B cell (primary cell): ENCODE data around the gene HSPB9. TPM values are rescaled to one million over a fixed set of nuclear protein-coding genes. Genes with fewer than 3 reads are reported as not detected.

Experiments used
- ATAC-seq: fragments of 200-7000 bp; cut with Tn5 transposase; one replicate; pipeline ENCODE4 v1.10.0; 2021; ENCODE audit warnings: low read depth, mild to moderate bottlenecking, moderate number of reproducible peaks, moderate library complexity
- CTCF ChIA-PET: fragments of 350-600 bp; sonication (Branson Sonifier 250); formaldehyde crosslinking; loops from one replicate; lab custom pipeline; 2021; ENCODE audit warnings: antibody characterized with exemption, inconsistent platforms; lab: Charles Lee
- POLR2A ChIA-PET: fragments of 350-600 bp; sonication (Branson Sonifier 250); formaldehyde crosslinking; loops from one replicate; lab custom pipeline; 2021; ENCODE audit warnings: antibody characterized with exemption; lab: Charles Lee
- DNase-seq: peaks from one replicate; pipeline ENCODE4 v3.0.0; 2013
- H2AFZ ChIP-seq: 2 replicates; pipeline ENCODE4 v1.6.1; 2012; ENCODE audit warnings: mild to moderate bottlenecking, low read depth, low read length; ENCODE audit not compliant: insufficient read depth, poor library complexity, severe bottlenecking
- H3K27ac ChIP-seq, 2 donors: 1 replicate in 1 of 2; 2 replicates in 1 of 2; pipeline ENCODE4 v1.5.1; 2012 to 2013; ENCODE audit warnings: low read length in 2 of 2, mild to moderate bottlenecking in 2 of 2, moderate library complexity in 1 of 2
- H3K27me3 ChIP-seq, 4 experiments: fragments of 200-600 bp in 1 of 4; sonication (generic) in 1 of 4; replicated peaks in 1 of 4; 1 replicate in 2 of 4; 2 replicates in 2 of 4; pipeline versions ENCODE4 v1.6.1 to v1.7.0; 2013 to 2016; ENCODE audit warnings: low read length in 3 of 4, mild to moderate bottlenecking in 2 of 4, mixed read lengths in 1 of 4, moderate library complexity in 1 of 4; ENCODE audit not compliant: insufficient read depth in 4 of 4, control insufficient read depth in 3 of 4; ENCODE audit errors: control extremely low read depth in 1 of 4
- H3K36me3 ChIP-seq, 2 experiments: replicated peaks in 1 of 2; 1 replicate in 1 of 2; 2 replicates in 1 of 2; pipeline versions ENCODE4 v1.6.1 to v1.7.1; 2013; ENCODE audit warnings: low read length in 1 of 2; ENCODE audit not compliant: insufficient read depth in 2 of 2, control insufficient read depth in 1 of 2; ENCODE audit errors: control extremely low read depth in 1 of 2, extremely low read depth in 1 of 2
- H3K4me1 ChIP-seq, 2 donors: fragments of 200-600 bp in 1 of 2; sonication (generic) in 1 of 2; 1 replicate in 1 of 2; 2 replicates in 1 of 2; pipeline versions ENCODE4 v1.5.1 to v1.6.1; 2013 to 2017; ENCODE audit warnings: low read length in 2 of 2; ENCODE audit not compliant: control insufficient read depth in 2 of 2, insufficient read depth in 2 of 2
- H3K4me2 ChIP-seq: replicated peaks from 2 replicates; pipeline ENCODE3; 2012; ENCODE audit warnings: mild to moderate bottlenecking, low read depth, low read length; ENCODE audit not compliant: poor library complexity, severe bottlenecking
- H3K4me3 ChIP-seq, 5 experiments: fragments of 200-600 bp in 1 of 5; sonication (generic) in 1 of 5; 1 replicate in 3 of 5; 2 replicates in 2 of 5; pipeline versions ENCODE4 v1.5.1 to v1.7.0; 2011 to 2016; ENCODE audit warnings: low read length in 4 of 5, mild to moderate bottlenecking in 4 of 5, low read depth in 2 of 5, control low read depth in 1 of 5, moderate library complexity in 1 of 5; ENCODE audit not compliant: insufficient read depth in 1 of 5; ENCODE audit errors: control extremely low read depth in 1 of 5, extremely low read depth in 1 of 5
- H3K79me2 ChIP-seq: fragments of 200-600 bp; sonication (generic); one replicate; pipeline ENCODE4 v1.6.0; 2016; ENCODE audit warnings: low read length; ENCODE audit not compliant: control insufficient read depth, insufficient read depth
- H3K9ac ChIP-seq: fragments of 200-600 bp; sonication (generic); 2 replicates; pipeline ENCODE4 v1.6.1; 2017; ENCODE audit warnings: mild to moderate bottlenecking, low read length, moderate library complexity
- H3K9me3 ChIP-seq, 3 donors: one replicate each; pipeline versions ENCODE4 v1.6.1 to v1.7.1; 2013; ENCODE audit warnings: low read length in 2 of 3; ENCODE audit not compliant: control insufficient read depth in 2 of 3, insufficient read depth in 1 of 3; ENCODE audit errors: control extremely low read depth in 1 of 3
- H4K20me1 ChIP-seq: 2 replicates; pipeline ENCODE4 v1.6.0; 2012; ENCODE audit warnings: mild to moderate bottlenecking, low read length; ENCODE audit not compliant: insufficient read depth, control insufficient read depth, poor library complexity, severe bottlenecking
- H3K27ac Mint-ChIP-seq: one replicate; pipeline ENCODE4 v1.8.0; 2021; ENCODE audit warnings: mixed read lengths
- H3K27me3 Mint-ChIP-seq: one replicate; pipeline ENCODE4 v1.8.0; 2021; ENCODE audit warnings: mixed read lengths
- H3K4me1 Mint-ChIP-seq: one replicate; pipeline ENCODE4 v1.8.0; 2021; ENCODE audit warnings: mixed read lengths
- H3K4me3 Mint-ChIP-seq: one replicate; pipeline ENCODE4 v1.8.0; 2021; ENCODE audit warnings: mixed read lengths
- H3K9me3 Mint-ChIP-seq: one replicate; pipeline ENCODE4 v1.8.0; 2022; ENCODE audit warnings: mixed read lengths; ENCODE audit not compliant: insufficient read depth
- CTCF ChIP-seq: fragments of 200-600 bp; IDR thresholded peaks from one replicate; pipeline ENCODE4 v1.8.0; 2022; ENCODE audit warnings: antibody characterized with exemption, mild to moderate bottlenecking
- EZH2 ChIP-seq: IDR thresholded peaks from 2 replicates; pipeline ENCODE4 v1.6.1; 2012; ENCODE audit warnings: borderline replicate concordance, low read depth, mild to moderate bottlenecking, moderate library complexity, low read length; ENCODE audit not compliant: insufficient read depth, poor library complexity, severe bottlenecking
- WGBS: methylation state at CpG from one replicate; pipeline ENCODE4 v1.1.5; 2013; ENCODE audit warnings: missing lambda C conversion rate; ENCODE audit not compliant: insufficient coverage; 5-methylcytosine and 5-hydroxymethylcytosine counted together
- intact Hi-C: fragments of 100-400 bp; cut with micrococcal nuclease; formaldehyde crosslinking; loops from one replicate; pipeline ENCODE4 v1.10.0; 2022
- polyA plus RNA-seq: library from polyadenylated mRNA; depleted of rRNA; stranded (reverse); fragments of >200 nt; gene quantifications from 2 replicates; pipeline ENCODE4 v1.2.3, GENCODE V29; 2012
- total RNA-seq, 2 donors: library from RNA; stranded (reverse); fragments of 120-200 nt in 1 of 2; gene quantifications; 1 replicate in 1 of 2; 2 replicates in 1 of 2; pipeline versions ENCODE4 v1.2.3 to v1.2.4, GENCODE V29; 2013 to 2022

The HSPB9 gene
- total and polyA plus RNA-seq, 2 donors (not counting 1 experiment from before 2014, with no cell fraction given) = 0.09 TPM; not detected in 1

GRCh38 chr17:42163696-42164407 lies 41.2 kb downstream of the HSPB9 start:
- DNase-seq (no peak), ATAC-seq (no peak)
- H3K4me3 Mint-ChIP-seq = no peak overlapping the region
- ChIA-PET POLR2A (no interaction called here), CTCF (no interaction called here)
- H2AFZ ChIP-seq = no peak overlapping the region
- H3K9me3 Mint-ChIP-seq = no peaks in the 10 kb centered on the region
- no peaks in the 10 kb centered on the region for H3K27me3 ChIP-seq
- no peak overlapping the region for H3K4me2 ChIP-seq
- H3K36me3 ChIP-seq = no peaks in the 10 kb centered on the region
- no peaks in the 10 kb centered on the region for H3K9me3 ChIP-seq
- H3K27ac Mint-ChIP-seq = no peak overlapping the region
- no peak overlapping the region for H3K27ac ChIP-seq
- H3K4me1 Mint-ChIP-seq = peaks cover 4% of the 10 kb centered on the region
- H3K4me3 ChIP-seq = no peak overlapping the region
- H3K4me1 ChIP-seq = no peaks in the 10 kb centered on the region
- no peaks in the 10 kb centered on the region for H3K79me2 ChIP-seq
- no peak overlapping the region for H3K9ac ChIP-seq
- WGBS = 86% methylated on average over 13 of the region's 22 CpGs
- H4K20me1 ChIP-seq = no peaks in the 10 kb centered on the region
- TF ChIP-seq EZH2 (no peak), CTCF (no peak)
- intact Hi-C loops = no loop called here
- no peaks in the 10 kb centered on the region for H3K27me3 Mint-ChIP-seq

- Histone ChIP-seq H3K79me2 (no peaks in the 10 kb centered on the region), H3K27me3 (no peaks in the 10 kb centered on the region), H3K4me3 (no peak overlapping the region), H3K9me3 (no peaks in the 10 kb centered on the region), H3K9ac (no peak overlapping the region), H4K20me1 (no peaks in the 10 kb centered on the region), H3K27ac (no peak overlapping the region), H3K4me2 (no peak overlapping the region), H3K36me3 (no peaks in the 10 kb centered on the region), H2AFZ (no peak overlapping the region), H3K4me1 (no peaks in the 10 kb centered on the region)
- no peaks in the 10 kb centered on the region for H3K27me3 Mint-ChIP-seq
- WGBS = 98% methylated on average over 6 of the region's 6 CpGs
- ChIA-PET CTCF (interaction anchor here (0.8 kb wide), 1 partner anchor 18 kb away, joined by 3 read pairs; no protein-coding TSS in a partner anchor), POLR2A (no interaction called here)
- H3K9me3 Mint-ChIP-seq = no peaks in the 10 kb centered on the region
- ATAC-seq (no peak), DNase-seq (no peak)
- TF ChIP-seq EZH2 (no peak), CTCF (no peak)
- H3K4me1 Mint-ChIP-seq = peaks cover 4% of the 10 kb centered on the region
- H3K4me3 Mint-ChIP-seq = no peak overlapping the region
- intact Hi-C loops = no loop called here
- no peak overlapping the region for H3K27ac Mint-ChIP-seq
Observed at GRCh38 chr17:42165751-42166150, 43.1 kb downstream of the HSPB9 start.
